SK-MEL-5 (cell line): ENCODE results near the gene ACOT6. TPM values are rescaled to one million over a fixed set of nuclear protein-coding genes. Genes with fewer than 3 reads are reported as not detected.
A peak's percentile ranks its signal among the peaks of the same experiment; 100 is the strongest.
"Not testable (repeated sequence)": the region's sequence is repeated elsewhere in the genome, so short reads cannot be mapped to it uniquely, and the experiment has no call there.

Source experiments
- DNase-seq: peaks from one replicate; pipeline ENCODE4 v3.0.0-alpha.2; 2016; ENCODE audit warnings: low read depth, low spot score
- in situ Hi-C: cut with HindIII; loops from 2 replicates; pipeline ENCODE4 v1.10.0; 2016; ENCODE audit warnings: low sequenced_read_pairs, high pct_unique_total_duplicates, low pct_unique_long_range_greater_than_20kb
- polyA plus RNA-seq, 2 experiments: library from polyadenylated mRNA; depleted of rRNA; stranded (reverse); fragments of >200 nt; gene quantifications; 2 replicates each; pipeline ENCODE4 v1.2.3, GENCODE V29; 2015
- total RNA-seq: library from RNA; depleted of rRNA; stranded (reverse); fragments of >200 nt; shearing (Covaris generic); gene quantifications from 2 replicates; pipeline ENCODE4 v1.2.3, GENCODE V29; 2014; rRNA removed

Gene ACOT6, protein sequence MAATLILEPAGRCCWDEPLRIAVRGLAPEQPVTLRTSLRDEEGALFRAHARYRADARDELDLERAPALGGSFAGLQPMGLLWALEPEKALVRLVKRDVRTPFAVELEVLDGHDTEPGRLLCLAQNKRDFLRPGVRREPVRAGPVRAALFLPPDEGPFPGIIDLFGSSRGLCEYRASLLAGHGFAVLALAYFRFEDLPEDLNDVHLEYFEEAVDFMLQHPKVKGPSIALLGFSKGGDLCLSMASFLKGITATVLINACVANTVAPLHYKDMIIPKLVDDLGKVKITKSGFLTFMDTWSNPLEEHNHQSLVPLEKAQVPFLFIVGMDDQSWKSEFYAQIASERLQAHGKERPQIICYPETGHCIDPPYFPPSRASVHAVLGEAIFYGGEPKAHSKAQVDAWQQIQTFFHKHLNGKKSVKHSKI
- 0.18 TPM in 1 of 2 replicates, not detected in the other for total RNA-seq
- polyA plus RNA-seq (2015; cell fraction: cytosol; rRNA removed), result not detected in 2 replicates
- 0.16 TPM in 1 of 2 replicates, not detected in the other for polyA plus RNA-seq (2015; cell fraction: nucleus; rRNA removed)

DNA sequence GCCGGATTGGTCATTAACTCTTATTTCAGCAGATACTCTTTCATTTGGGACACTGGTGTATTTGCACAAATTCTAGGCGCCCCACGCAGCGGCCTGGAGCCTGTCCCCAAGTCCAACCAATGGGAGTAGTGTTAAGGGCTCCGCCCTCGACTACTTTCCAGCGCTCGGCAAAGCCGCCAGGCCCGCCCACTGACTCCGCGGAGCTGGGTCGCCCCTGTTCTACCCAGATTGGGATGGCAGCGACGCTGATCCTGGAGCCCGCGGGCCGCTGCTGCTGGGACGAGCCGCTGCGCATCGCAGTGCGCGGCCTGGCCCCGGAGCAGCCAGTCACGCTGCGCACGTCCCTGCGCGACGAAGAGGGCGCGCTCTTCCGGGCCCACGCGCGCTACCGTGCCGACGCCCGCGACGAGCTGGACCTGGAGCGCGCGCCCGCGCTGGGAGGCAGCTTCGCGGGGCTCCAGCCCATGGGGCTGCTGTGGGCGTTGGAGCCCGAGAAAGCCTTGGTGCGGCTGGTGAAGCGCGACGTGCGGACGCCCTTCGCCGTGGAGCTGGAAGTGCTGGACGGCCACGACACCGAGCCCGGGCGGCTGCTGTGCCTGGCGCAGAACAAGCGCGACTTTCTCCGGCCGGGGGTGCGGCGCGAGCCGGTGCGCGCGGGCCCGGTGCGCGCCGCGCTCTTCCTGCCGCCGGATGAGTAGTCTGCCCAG is at the start of gene ACOT6:
ACOT6 (plus strand) TSS at position 179 of the 707 bp plus-strand sequence; CDS start at position 234, 55 bp downstream.
- DNase-seq, result peak; percentile 76
- in situ Hi-C loops, result no loop called here

DNA sequence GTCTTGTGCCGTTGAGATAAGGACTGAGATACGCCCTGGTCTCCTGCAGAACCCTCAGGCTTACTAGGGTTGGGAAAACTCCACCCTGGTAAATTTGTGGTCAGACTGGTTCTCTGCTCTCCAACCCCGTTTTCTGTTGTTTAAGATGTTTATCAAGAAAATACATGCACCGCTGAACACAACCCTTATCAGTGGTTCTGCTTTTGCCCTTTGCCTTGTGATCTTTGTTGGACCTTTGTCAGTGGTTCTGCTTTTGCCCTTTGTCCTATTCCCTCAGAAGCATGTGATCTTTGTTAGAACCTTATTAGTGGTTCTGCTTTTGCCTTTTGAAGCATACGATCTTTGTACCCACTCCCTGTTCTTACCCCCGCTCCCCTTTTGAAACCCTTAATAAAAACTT is 49.6 kb upstream of the ACOT6 start:
- in situ Hi-C loops, DNase-seq: not testable (repeated sequence)

DNA sequence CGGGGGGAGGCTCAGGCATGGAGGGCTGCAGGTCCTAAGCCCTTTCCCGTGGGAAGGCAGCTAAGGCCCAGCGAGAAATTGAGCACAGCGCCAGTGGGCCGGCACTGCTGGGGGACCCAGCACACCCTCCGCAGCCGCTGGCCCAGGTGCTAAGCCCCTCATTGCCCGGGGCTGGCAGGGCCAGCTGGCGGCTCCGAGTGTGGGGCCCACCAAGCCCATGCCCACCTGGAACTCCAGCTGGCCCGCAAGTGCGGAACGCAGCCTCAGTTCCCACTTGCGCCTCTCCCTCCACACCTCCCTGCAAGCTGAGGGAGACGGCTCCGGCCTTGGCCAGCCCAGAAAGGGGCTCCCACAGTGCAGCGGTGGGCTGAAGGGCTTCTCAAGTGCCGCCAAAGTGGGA is 45.9 kb upstream of the ACOT6 start:
- in situ Hi-C loops, DNase-seq: not testable (repeated sequence)

DNA sequence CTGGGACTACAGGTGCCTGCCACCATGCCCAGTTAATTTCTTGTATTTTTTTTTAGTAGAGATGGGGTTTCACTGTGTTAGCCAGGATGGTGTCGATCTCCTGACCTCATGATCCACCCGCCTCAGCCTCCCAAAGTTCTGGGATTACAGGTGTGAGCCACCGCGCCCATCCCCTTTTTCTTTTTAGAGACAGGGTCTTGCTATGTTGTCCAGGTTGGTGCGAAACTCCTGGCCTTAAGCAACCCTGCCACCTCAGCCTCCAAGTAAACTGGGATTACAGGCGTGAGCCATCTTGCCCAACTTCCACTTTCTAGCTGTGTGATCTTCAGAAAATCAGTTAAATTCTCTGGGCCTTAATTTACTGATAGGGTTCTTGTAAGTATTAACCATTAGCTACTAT is 45.4 kb upstream of the ACOT6 start:
- DNase-seq, in situ Hi-C loops: not testable (repeated sequence)

DNA sequence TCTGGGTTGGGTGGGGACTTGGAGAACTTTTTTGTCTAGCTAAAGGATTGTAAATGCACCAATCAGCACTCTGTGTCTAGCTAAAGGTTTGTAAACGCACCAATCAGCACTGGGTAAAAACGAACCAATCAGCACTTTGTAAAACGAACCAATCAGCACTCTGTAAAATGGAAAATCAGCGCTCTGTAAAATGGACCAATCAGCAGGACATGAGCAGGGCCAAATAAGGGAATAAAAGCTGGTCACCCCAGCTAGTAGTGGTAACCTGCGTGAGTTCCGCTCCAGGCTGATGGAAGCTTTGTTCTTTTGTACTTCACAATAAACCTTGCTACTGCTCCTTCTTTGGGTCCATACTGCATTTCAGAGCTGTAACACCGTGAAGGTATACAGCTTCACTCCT is 45.0 kb upstream of the ACOT6 start:
- in situ Hi-C loops, result no loop called here
- DNase-seq, result no peak

DNA sequence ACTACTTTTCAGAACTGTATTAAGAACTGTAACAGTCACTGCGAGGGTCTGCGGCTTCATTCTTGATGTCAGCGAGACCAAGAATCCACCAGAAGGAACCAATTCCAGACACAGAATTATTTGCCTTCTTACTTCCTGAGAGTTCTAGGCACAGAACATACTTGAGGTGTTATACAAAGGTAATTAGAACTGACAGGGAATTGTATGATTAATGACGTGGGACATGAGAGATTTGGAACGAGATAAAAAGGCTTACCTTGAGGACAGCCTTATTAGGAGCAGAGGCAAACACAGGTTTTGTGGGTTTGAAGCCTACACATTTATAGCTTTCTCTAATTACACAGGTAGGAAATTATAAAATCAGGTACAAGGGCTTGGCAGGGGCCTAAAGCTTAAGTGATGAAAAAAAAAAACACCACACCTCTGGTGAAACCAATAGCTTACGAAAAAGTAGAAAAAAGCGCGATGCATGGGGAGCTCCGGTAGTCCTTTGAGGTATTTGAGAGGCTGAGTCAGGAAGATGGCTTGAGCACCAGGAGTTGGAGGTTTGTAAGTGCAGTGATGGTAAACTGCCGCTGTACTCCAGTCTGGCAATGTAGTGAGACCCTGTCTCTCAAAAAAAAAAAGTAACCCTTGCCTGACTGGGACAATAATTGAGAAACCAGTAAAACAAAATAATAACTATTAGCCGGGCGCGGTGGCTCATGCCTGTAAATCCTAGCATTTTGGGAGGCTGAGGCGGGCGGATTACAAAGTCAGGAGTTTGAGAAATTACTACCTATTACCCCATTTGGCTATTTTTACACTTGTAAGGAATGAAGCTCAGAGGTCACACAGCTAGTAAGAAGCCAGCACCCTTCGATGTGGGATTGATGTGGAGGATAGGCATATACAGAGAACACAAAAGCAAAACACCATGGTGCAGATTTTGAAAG is 44.1 kb upstream of the ACOT6 start:
- in situ Hi-C loops, result no loop called here
- peak; percentile 15 for DNase-seq

DNA sequence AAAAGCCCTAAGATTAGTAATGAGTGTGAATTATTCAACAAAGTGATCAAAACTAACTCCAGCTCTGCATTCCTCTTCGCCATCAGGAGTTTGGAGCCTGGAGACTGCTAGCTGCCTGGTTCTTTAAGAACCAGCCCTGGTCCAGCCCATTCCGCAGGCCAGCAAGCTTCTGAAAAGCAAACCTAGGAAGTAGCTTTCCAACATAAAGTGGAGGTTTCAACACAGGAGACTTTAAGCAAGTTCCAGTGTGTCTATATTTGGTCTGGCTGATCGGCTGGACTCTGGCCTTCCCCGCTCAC is 43.5 kb upstream of the ACOT6 start:
- in situ Hi-C loops, DNase-seq: not testable (repeated sequence)

DNA sequence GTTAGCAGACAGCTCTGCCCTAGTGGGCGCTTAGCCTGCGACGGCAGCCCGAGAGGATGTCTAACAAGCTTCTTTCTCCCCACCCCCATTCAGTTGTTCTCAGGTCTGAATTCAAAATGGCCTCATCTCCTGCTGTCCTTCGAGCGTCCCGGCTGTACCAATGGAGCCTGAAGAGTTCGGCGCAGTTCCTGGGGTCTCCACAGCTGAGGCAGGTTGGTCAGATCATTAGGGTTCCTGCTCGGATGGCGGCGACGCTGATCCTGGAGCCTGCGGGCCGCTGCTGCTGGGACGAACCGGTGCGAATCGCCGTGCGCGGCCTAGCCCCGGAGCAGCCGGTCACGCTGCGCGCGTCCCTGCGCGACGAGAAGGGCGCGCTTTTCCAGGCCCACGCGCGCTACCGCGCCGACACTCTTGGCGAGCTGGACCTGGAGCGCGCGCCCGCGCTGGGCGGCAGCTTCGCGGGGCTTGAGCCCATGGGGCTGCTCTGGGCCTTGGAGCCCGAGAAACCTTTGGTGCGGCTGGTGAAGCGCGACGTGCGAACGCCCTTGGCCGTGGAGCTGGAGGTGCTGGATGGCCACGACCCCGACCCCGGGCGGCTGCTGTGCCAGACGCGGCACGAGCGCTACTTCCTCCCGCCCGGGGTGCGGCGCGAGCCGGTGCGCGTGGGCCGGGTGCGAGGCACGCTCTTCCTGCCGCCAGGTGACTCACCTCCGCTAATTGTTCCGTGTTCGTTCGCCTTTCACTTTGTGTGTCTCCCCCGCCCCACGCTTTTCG is 42.9 kb upstream of the ACOT6 start, which contains the start of gene ACOT2:
ACOT2 (plus strand) TSS at position 29 of the 774 bp plus-strand sequence; CDS start at position 57, 28 bp downstream.
- peak; percentile 89 for DNase-seq
- in situ Hi-C loops, result not testable (repeated sequence)

DNA sequence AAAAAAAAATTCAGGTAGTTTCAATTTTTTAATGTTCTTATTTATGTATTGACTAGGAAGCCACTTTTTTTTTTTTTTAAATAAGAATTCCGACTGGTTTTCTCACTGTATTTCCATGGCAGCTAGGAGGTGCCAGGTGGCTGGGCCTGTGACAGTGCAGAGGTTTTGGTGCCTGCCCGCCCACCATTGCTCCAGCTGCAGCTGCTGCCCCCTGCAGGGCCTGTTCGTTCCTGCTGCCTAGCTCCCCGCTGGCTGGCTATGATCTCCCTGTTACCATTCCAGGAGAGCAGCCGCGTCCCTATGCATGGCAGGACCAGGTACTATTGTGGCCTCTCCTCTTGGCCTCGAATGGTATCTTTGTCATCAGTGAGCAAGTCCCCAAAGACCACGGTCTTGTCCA is 41.4 kb upstream of the ACOT6 start:
- peak; percentile 57 for DNase-seq
- in situ Hi-C loops, result not testable (repeated sequence)

DNA sequence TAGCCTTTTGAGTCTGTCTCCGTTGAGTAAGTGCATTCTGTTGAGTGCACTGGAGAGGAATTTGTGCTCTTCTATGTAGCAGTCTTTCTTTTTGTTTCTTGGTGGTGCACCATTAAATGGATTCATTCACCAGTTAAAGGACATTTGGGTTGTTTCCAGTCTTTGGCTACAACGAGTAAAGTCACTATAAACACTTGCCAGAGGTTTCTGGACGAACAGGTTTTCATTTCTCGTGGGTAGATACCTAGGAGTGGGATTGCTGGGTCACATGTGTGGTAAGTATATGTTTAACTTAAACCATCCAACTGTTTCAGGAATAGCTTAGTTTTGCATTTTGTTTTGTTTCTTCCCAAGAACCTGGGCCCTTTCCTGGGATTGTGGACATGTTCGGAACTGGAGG is 39.3 kb upstream of the ACOT6 start:
- in situ Hi-C loops, DNase-seq: not testable (repeated sequence)

DNA sequence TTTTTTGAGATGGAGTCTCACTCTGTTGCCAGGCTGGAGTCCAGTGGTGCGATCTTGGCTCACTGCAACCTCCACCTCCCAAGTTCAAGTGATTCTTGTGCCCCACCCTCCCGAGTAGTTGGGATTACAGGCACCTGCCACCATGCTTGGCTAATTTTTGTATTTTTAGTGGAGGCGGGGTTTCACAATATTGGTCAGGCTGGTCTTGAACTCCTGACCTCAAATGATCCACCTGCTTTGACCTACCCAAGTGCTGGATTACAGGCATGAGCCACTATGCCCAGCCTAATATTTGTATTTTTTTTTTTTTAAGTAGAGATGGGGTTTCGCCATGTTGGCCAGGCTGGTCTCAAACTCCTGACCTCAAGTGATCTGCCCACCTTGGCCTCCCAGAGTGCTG is 38.6 kb upstream of the ACOT6 start:
- in situ Hi-C loops, DNase-seq: not testable (repeated sequence)

DNA sequence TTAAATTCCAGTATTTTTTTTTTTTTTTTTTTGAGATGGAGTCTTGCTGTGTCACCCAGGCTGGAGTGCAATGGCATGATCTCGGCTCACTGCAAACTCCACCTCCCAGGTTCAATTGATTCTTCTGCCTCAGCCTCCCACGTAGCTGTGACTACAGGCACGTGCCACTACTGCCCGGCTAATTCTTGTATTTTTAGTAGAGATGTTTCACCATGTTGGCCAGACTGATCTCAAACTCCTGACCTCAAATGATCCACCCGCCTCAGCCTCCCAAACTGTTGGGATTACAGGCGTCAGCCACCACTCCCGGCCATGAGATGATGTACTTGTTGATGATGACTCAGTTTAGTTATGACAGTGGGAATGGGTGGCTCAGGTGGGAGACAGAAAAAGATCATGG is 38.1 kb upstream of the ACOT6 start:
- in situ Hi-C loops, DNase-seq: not testable (repeated sequence)

DNA sequence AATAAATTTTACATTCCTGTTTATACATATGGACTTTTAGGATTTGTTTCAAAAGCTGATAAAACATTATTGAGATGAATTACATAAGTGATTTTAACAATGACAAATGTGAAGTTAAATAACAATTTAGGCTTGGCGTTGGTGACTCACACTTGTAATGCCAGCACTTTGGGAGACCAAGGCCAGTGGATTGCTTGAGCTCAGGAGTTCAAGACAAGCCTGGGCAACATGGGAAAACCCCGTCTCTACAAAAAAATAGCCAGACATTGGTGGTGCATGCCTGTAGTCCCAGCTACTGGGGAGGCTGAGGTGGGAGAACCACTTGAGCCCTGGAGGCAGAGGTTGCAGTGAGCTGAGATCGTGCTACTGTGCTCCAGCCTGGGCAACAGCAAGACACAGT is 35.9 kb upstream of the ACOT6 start:
- DNase-seq, result no peak

DNA sequence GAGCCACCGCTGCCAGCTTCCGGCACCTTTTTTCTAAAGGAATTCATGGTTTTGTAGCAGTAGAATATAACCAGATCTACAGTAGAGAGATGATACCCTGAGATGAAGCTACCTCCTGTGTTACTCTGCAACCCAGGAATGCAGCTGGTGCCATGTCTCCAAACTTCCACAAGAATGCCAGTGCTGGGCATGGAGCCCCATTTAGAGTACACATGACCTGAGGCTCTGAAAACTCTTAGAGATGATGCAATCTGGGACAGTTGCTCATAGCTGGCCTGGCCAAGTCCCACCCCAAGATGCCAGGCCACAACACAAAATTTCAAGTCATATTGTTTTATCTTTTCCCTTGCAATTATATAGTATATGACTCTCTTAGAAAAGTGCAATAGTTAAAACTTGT is 35.1 kb upstream of the ACOT6 start:
- DNase-seq, in situ Hi-C loops: not testable (repeated sequence)

More for the DNA sequence above, 35.9 kb upstream of the ACOT6 start:
- in situ Hi-C loops, result no loop called here

DNA sequence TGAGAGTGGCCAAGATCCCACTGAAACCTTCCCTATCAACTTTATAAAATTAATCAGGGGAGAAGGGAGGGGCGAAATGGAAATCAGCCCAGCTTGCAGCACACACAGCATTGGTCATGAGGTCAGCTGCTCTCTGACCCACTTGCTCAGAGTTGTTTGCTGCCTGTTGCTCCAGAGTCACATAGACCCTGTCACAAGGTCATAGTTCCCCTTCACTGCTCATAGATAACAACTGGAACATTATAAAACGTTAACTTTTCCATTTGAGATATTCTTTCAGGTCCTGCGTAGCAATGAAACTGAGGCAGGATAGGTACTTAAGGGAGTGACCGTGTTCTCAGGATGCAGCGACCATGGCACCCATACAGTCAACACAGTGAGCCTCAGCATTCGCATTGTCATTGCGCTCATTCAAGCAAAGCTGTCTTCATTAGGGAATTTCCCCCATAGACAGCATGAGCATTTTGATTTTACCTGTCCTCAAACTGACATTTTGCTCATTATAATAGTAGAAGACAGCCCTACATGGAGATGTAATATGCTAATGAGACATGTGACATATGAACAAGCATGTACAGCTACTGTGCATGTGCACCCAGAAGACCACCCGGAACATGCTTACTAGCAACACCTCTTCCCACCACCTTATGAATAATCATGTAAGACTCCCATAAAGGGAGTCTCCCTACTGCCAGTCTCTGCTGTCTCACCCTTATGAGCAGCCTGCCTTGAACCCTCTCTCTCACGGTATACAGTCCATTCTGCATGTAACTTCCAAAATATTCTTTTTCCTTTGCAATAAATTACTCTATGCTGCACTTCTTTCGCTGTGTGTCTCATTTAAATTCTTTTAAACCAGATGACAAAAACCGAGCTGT is 30.0 kb upstream of the ACOT6 start:
- DNase-seq, in situ Hi-C loops: not testable (repeated sequence)

DNA sequence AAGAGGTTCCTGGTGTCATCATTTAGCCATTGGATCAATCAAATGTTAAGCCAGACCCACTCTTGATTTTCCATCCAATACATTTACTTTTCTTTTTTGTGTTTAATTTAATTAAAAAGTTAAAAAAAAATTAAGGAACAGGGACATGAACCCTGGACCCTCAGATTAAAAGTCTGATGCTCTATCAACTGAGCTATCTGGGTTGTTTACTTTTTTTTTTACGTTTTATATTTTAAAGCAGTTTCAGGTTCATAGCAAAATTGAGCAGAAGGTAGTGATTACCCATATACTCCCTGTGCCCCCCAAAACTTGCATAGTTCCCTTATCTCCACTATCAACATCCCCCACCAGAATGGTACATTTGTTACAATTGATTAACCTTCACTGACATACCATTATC is 23.6 kb upstream of the ACOT6 start:
- in situ Hi-C loops, result no loop called here
- DNase-seq, result no peak
